Panc1 (cell line): ENCODE data around the gene NR1I2. TPM values are rescaled to one million over a fixed set of nuclear protein-coding genes. Genes with fewer than 3 reads are reported as not detected.

Source experiments
- ATAC-seq: fragments of 200-7000 bp; cut with Tn5 transposase; 2 replicates; pipeline ENCODE4 v1.9.1; 2020; ENCODE audit warnings: mild to moderate bottlenecking, moderate library complexity
- BruUV-seq: library from RNA; stranded (reverse); fragments of 400-500 nt; replicated peaks from 2 replicates; lab custom pipeline; 2021; lab: Mats Ljungman, UMichigan
- CTCF ChIA-PET: fragments of 300-600 bp; sonication (Branson Sonifier 250); formaldehyde crosslinking; loops from one replicate; lab custom pipeline; 2022; ENCODE audit warnings: antibody characterized with exemption; lab: Charles Lee
- POLR2A ChIA-PET: fragments of 300-600 bp; sonication (Branson Sonifier 250); formaldehyde crosslinking; loops from one replicate; lab custom pipeline; 2022; ENCODE audit warnings: antibody characterized with exemption; lab: Charles Lee
- DNase-seq: peaks from one replicate; pipeline ENCODE4 v3.0.0-alpha.2; 2010; ENCODE audit warnings: low read depth, low spot score
- H3K27ac ChIP-seq: 2 replicates; pipeline ENCODE4 v1.5.1; 2011; ENCODE audit warnings: mild to moderate bottlenecking, low read length, inconsistent platforms
- H3K27me3 ChIP-seq: fragments of 200-500 bp; sonication (Bioruptor generic); 2 replicates; pipeline ENCODE4 v1.6.0; 2014; ENCODE audit warnings: low read length, inconsistent platforms; ENCODE audit not compliant: control insufficient read depth, insufficient read depth
- H3K36me3 ChIP-seq: fragments of 200-500 bp; sonication (Bioruptor generic); 2 replicates; pipeline ENCODE4 v1.5.1; 2014; ENCODE audit warnings: inconsistent platforms, mild to moderate bottlenecking, low read length, moderate library complexity; ENCODE audit not compliant: control insufficient read depth, insufficient read depth
- H3K4me1 ChIP-seq: 2 replicates; pipeline ENCODE4 v1.5.1; 2011; ENCODE audit warnings: inconsistent platforms, mild to moderate bottlenecking, low read length, moderate library complexity; ENCODE audit not compliant: control insufficient read depth, insufficient read depth
- H3K4me3 ChIP-seq, 2 experiments: 2 replicates each; pipeline ENCODE4 v1.5.1; 2011 to 2012; ENCODE audit warnings: low read depth in 2 of 2, low read length in 2 of 2, mild to moderate bottlenecking in 2 of 2, inconsistent platforms in 1 of 2, moderate library complexity in 1 of 2
- H3K9me3 ChIP-seq: fragments of 200-500 bp; sonication (Bioruptor generic); 2 replicates; pipeline ENCODE4 v1.5.1; 2014; ENCODE audit warnings: low read depth, mild to moderate bottlenecking, inconsistent platforms, low read length, moderate library complexity; ENCODE audit not compliant: control insufficient read depth, insufficient read depth
- CTCF ChIP-seq: fragments of 450-650 bp; IDR thresholded peaks from 2 replicates; pipeline ENCODE4 v1.5.1; 2017; ENCODE audit warnings: mild to moderate bottlenecking
- POLR2AphosphoS5 ChIP-seq: IDR thresholded peaks from 2 replicates; pipeline ENCODE4 v1.6.1; 2012; ENCODE audit warnings: mild to moderate bottlenecking, low read depth, low read length, moderate library complexity
- SIN3A ChIP-seq: IDR thresholded peaks from 2 replicates; pipeline ENCODE4 v1.6.1; 2012; ENCODE audit warnings: low read depth, mild to moderate bottlenecking, low read length, moderate library complexity, borderline replicate concordance; ENCODE audit not compliant: insufficient read depth
- TCF7L2 ChIP-seq: IDR thresholded peaks from 2 replicates; pipeline ENCODE4 v1.6.1; 2011; ENCODE audit warnings: mild to moderate bottlenecking, low read depth, low read length, inconsistent platforms
- in situ Hi-C: cut with HindIII; loops from 2 replicates; pipeline ENCODE4 v1.10.0; 2016; ENCODE audit warnings: low sequenced_read_pairs, low pct_unique_long_range_greater_than_20kb
- intact Hi-C: fragments of 100-400 bp; cut with micrococcal nuclease; formaldehyde crosslinking; loops from one replicate; pipeline ENCODE4 v1.10.0; 2022; ENCODE audit not compliant: unreplicated experiment
- total RNA-seq: library from RNA; stranded (reverse); gene quantifications from one replicate; pipeline ENCODE4 v1.2.1, GENCODE V29; 2021; ENCODE audit not compliant: unreplicated experiment
- TF ChIP-seq, protein P1 (sequence below), 2 experiments: IDR thresholded peaks; 2 replicates each; pipeline ENCODE4 v1.6.1; 2011 to 2012; ENCODE audit warnings: low read depth in 2 of 2, control low read depth in 1 of 2, low read length in 1 of 2, mild to moderate bottlenecking in 1 of 2, moderate library complexity in 1 of 2; ENCODE audit not compliant: insufficient read depth in 1 of 2

The NR1I2 gene
- total RNA-seq, 1 experiment from 2014 or later: not detected

- BruUV-seq: no TSS peak
- no peaks in the 10 kb centered on the region for H3K36me3 ChIP-seq
- intact Hi-C loops (no loop called here), in situ Hi-C loops (no loop called here)
- H3K27me3 ChIP-seq: no peaks in the 10 kb centered on the region
- no peak overlapping the region for H3K27ac ChIP-seq
- DNase-seq (no peak), ATAC-seq (no peak)
- H3K9me3 ChIP-seq: no peaks in the 10 kb centered on the region
- ChIA-PET CTCF (no interaction called here), POLR2A (no interaction called here)
- no peak overlapping the region for H3K4me3 ChIP-seq
- TF ChIP-seq, protein P1, sequence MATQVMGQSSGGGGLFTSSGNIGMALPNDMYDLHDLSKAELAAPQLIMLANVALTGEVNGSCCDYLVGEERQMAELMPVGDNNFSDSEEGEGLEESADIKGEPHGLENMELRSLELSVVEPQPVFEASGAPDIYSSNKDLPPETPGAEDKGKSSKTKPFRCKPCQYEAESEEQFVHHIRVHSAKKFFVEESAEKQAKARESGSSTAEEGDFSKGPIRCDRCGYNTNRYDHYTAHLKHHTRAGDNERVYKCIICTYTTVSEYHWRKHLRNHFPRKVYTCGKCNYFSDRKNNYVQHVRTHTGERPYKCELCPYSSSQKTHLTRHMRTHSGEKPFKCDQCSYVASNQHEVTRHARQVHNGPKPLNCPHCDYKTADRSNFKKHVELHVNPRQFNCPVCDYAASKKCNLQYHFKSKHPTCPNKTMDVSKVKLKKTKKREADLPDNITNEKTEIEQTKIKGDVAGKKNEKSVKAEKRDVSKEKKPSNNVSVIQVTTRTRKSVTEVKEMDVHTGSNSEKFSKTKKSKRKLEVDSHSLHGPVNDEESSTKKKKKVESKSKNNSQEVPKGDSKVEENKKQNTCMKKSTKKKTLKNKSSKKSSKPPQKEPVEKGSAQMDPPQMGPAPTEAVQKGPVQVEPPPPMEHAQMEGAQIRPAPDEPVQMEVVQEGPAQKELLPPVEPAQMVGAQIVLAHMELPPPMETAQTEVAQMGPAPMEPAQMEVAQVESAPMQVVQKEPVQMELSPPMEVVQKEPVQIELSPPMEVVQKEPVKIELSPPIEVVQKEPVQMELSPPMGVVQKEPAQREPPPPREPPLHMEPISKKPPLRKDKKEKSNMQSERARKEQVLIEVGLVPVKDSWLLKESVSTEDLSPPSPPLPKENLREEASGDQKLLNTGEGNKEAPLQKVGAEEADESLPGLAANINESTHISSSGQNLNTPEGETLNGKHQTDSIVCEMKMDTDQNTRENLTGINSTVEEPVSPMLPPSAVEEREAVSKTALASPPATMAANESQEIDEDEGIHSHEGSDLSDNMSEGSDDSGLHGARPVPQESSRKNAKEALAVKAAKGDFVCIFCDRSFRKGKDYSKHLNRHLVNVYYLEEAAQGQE (IDR thresholded peaks at IDR 0.05; ENCODE audit: insufficient read depth in 1 of 2, low read depth in 2 of 2, low read length in 1 of 2): no peak
- TF ChIP-seq CTCF (no peak), TCF7L2 (no peak), POLR2AphosphoS5 (no peak), SIN3A (no peak)
- no peaks in the 10 kb centered on the region for H3K4me1 ChIP-seq
These were observed 43.9 kb downstream of the NR1I2 start for GRCh38 chr3:119825820-119826219.

GRCh38 chr3:119826711-119827608 is 45.1 kb downstream of the NR1I2 start:
- Histone ChIP-seq H3K4me1 (no peaks in the 10 kb centered on the region), H3K27ac (no peak overlapping the region), H3K4me3 (no peak overlapping the region), H3K9me3 (no peaks in the 10 kb centered on the region), H3K27me3 (no peaks in the 10 kb centered on the region), H3K36me3 (no peaks in the 10 kb centered on the region)
- no peak for TF ChIP-seq SIN3A
- TF ChIP-seq TCF7L2: no peak
- no peak for TF ChIP-seq POLR2AphosphoS5
- no peak for TF ChIP-seq CTCF
- TF ChIP-seq, protein P1 (IDR thresholded peaks at IDR 0.05; ENCODE audit: insufficient read depth in 1 of 2, low read depth in 2 of 2, low read length in 1 of 2): no peak
- intact Hi-C loops: no loop called here
- no peak for DNase-seq
- CTCF ChIA-PET: no interaction called here
- no TSS peak for BruUV-seq
- ATAC-seq: no peak
- POLR2A ChIA-PET: interaction anchor here (0.6 kb wide), 1 partner anchor 1759 kb away, joined by 8 read pairs; no protein-coding TSS in a partner anchor
- in situ Hi-C loops: no loop called here
